Mesenchymal stem cell (in vitro differentiated cells and primary cell): Measurements from ENCODE around the gene IL12RB1.

ENCODE experiments used
- DNase-seq: peaks from one replicate; pipeline ENCODE4 v3.0.0-alpha.2; 2013
- H2AFZ ChIP-seq: one replicate; pipeline ENCODE4 v1.6.1; 2013; ENCODE audit warnings: low read depth, mild to moderate bottlenecking, control low read depth, inconsistent platforms, low read length, moderate library complexity
- H2AK5ac ChIP-seq: 2 replicates; pipeline ENCODE4 v1.6.1; 2013; ENCODE audit warnings: low read length, moderate library complexity, mild to moderate bottlenecking, inconsistent platforms; ENCODE audit not compliant: severe bottlenecking
- H2BK120ac ChIP-seq: one replicate; pipeline ENCODE4 v1.6.1; 2013; ENCODE audit warnings: low read depth, mild to moderate bottlenecking, inconsistent platforms, low read length, moderate library complexity
- H2BK12ac ChIP-seq, 2 experiments: one replicate each; pipeline ENCODE4 v1.6.1; 2013; ENCODE audit warnings: inconsistent platforms in 2 of 2, low read length in 2 of 2, mild to moderate bottlenecking in 2 of 2, moderate library complexity in 2 of 2, control low read depth in 1 of 2
- H2BK15ac ChIP-seq: one replicate; pipeline ENCODE4 v1.6.1; 2013; ENCODE audit warnings: mild to moderate bottlenecking, low read depth, inconsistent platforms; ENCODE audit not compliant: poor library complexity, severe bottlenecking
- H2BK5ac ChIP-seq: 2 replicates; pipeline ENCODE4 v1.6.1; 2013; ENCODE audit warnings: low read depth, mild to moderate bottlenecking, low read length, control low read depth, inconsistent platforms; ENCODE audit not compliant: poor library complexity, severe bottlenecking
- H3K14ac ChIP-seq, 2 experiments: one replicate each; pipeline ENCODE4 v1.6.1; 2013; ENCODE audit warnings: inconsistent platforms in 2 of 2, low read length in 2 of 2, control low read depth in 1 of 2, mild to moderate bottlenecking in 1 of 2, moderate library complexity in 1 of 2
- H3K18ac ChIP-seq, 2 experiments: one replicate each; pipeline ENCODE4 v1.6.1; 2013; ENCODE audit warnings: inconsistent platforms in 2 of 2, low read length in 2 of 2, control low read depth in 1 of 2, low read depth in 1 of 2, mild to moderate bottlenecking in 1 of 2
- H3K23ac ChIP-seq, 2 experiments: one replicate each; pipeline ENCODE4 v1.6.1; 2013; ENCODE audit warnings: inconsistent platforms in 2 of 2, low read length in 2 of 2, mild to moderate bottlenecking in 2 of 2, moderate library complexity in 2 of 2, control low read depth in 1 of 2
- H3K27ac ChIP-seq: 2 replicates; pipeline ENCODE4 v1.5.1; 2013; ENCODE audit warnings: mild to moderate bottlenecking, moderate library complexity, low read length, control low read depth, inconsistent platforms; ENCODE audit not compliant: poor library complexity, severe bottlenecking
- H3K27me3 ChIP-seq, 2 experiments: 2 replicates each; pipeline versions ENCODE4 v1.6.1 to v1.7.0; 2013; ENCODE audit warnings: low read length in 2 of 2, mild to moderate bottlenecking in 2 of 2, moderate library complexity in 2 of 2, control low read depth in 1 of 2, inconsistent platforms in 1 of 2; ENCODE audit not compliant: control insufficient read depth in 1 of 2, insufficient read depth in 1 of 2
- H3K36me3 ChIP-seq, 2 experiments: 2 replicates each; pipeline versions ENCODE4 v1.6.1 to v1.7.0; 2013; ENCODE audit warnings: low read length in 2 of 2, control low read depth in 1 of 2, inconsistent platforms in 1 of 2, low read depth in 1 of 2, mild to moderate bottlenecking in 1 of 2; ENCODE audit not compliant: insufficient read depth in 2 of 2, control insufficient read depth in 1 of 2
- H3K4ac ChIP-seq, 2 experiments: one replicate each; pipeline ENCODE4 v1.6.1; 2013; ENCODE audit warnings: inconsistent platforms in 2 of 2, low read length in 2 of 2, mild to moderate bottlenecking in 2 of 2, moderate library complexity in 2 of 2, control low read depth in 1 of 2, low read depth in 1 of 2
- H3K4me1 ChIP-seq: 2 replicates; pipeline ENCODE4 v1.6.1; 2013; ENCODE audit warnings: low read depth, low read length, control low read depth; ENCODE audit not compliant: control insufficient read depth, insufficient read depth
- H3K4me2 ChIP-seq: 2 replicates; pipeline ENCODE4 v1.6.1; 2013; ENCODE audit warnings: low read length, mild to moderate bottlenecking, inconsistent platforms; ENCODE audit not compliant: poor library complexity, severe bottlenecking
- H3K4me3 ChIP-seq, 2 experiments: 2 replicates each; pipeline versions ENCODE4 v1.5.1 to v1.7.0; 2013; ENCODE audit warnings: low read length in 2 of 2, mild to moderate bottlenecking in 2 of 2, control low read depth in 1 of 2, low read depth in 1 of 2; ENCODE audit not compliant: insufficient read depth in 1 of 2
- H3K79me1 ChIP-seq: replicated peaks from 2 replicates; pipeline ENCODE4 v1.6.1; 2013; ENCODE audit warnings: mild to moderate bottlenecking, control low read depth, low read length, inconsistent platforms; ENCODE audit not compliant: poor library complexity, severe bottlenecking
- H3K9ac ChIP-seq: 2 replicates; pipeline ENCODE4 v1.7.0; 2013; ENCODE audit warnings: mild to moderate bottlenecking, low read length, moderate library complexity
- H3K9me3 ChIP-seq: 2 replicates; pipeline ENCODE4 v1.7.0; 2013; ENCODE audit warnings: mild to moderate bottlenecking, low read length; ENCODE audit not compliant: control insufficient read depth
- H4K8ac ChIP-seq: one replicate; pipeline ENCODE4 v1.6.1; 2013; ENCODE audit warnings: inconsistent platforms, mild to moderate bottlenecking, low read length, moderate library complexity
- H4K91ac ChIP-seq: one replicate; pipeline ENCODE4 v1.6.1; 2013; ENCODE audit warnings: mild to moderate bottlenecking, low read length, inconsistent platforms
- WGBS: methylation state at CpG from one replicate; pipeline ENCODE4 v1.1.7; 2013; ENCODE audit warnings: mixed read lengths; 5-methylcytosine and 5-hydroxymethylcytosine counted together

IL12RB1 gene

DNA sequence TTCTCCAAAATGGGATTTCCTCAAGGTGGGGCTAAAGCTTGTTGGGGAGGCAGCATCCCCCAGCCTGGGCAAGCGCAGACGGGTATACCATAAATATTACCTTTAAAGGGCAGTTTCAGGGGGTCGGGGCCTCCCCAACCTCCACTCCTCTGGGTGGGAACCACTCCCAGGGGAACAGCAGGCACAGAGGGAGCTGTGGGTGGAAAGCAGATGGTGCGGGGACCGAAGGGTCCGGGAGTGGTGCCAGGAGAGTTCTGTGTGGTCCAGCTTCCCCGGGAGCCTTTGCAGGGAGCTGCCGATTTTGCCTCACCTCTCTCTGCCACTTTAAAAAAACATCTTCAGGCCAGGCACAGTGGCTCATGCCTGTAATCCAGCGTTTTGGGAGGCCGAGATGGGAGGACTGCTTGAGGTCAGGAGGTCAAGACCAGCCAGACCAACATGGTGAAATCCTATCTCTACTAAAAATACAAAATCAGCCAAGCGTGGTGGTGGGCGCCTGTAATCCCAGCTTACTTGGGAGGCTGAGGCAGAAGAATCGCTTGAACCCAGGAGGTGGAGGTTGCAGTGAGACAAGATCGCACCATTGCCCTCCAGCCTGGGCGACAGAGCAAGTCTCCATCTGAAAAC, 16.3 kb upstream of the IL12RB1 start:
- H4K8ac ChIP-seq = peak overlapping the region; percentile 59
- peaks cover 19% of the 10 kb centered on the region for H3K4me1 ChIP-seq
- no peak overlapping the region for H3K4ac ChIP-seq
- no peak overlapping the region for H3K14ac ChIP-seq
- H2AK5ac ChIP-seq = no peak overlapping the region
- H3K18ac ChIP-seq = no peak overlapping the region
- H2AFZ ChIP-seq = no peak overlapping the region
- no peaks in the 10 kb centered on the region for H3K79me1 ChIP-seq
- H3K27ac ChIP-seq = no peak overlapping the region
- no peak overlapping the region for H2BK5ac ChIP-seq
- peak overlapping the region; percentile 35 for H4K91ac ChIP-seq
- peak overlapping the region; percentile 48 for H2BK15ac ChIP-seq
- H3K4me2 ChIP-seq = no peak overlapping the region
- H3K36me3 ChIP-seq = no peaks in the 10 kb centered on the region
- no peak overlapping the region for H2BK12ac ChIP-seq
- WGBS = 89% methylated on average over 11 of the region's 15 CpGs
- H3K9me3 ChIP-seq = no peaks in the 10 kb centered on the region
- no peak overlapping the region for H3K23ac ChIP-seq
- no peak overlapping the region for H2BK120ac ChIP-seq
- no peak overlapping the region for H3K9ac ChIP-seq
- peaks cover 31 to 32% of the 10 kb centered on the region in 2 experiments for H3K27me3 ChIP-seq
- DNase-seq = no peak
- H3K4me3 ChIP-seq = no peak overlapping the region

DNA sequence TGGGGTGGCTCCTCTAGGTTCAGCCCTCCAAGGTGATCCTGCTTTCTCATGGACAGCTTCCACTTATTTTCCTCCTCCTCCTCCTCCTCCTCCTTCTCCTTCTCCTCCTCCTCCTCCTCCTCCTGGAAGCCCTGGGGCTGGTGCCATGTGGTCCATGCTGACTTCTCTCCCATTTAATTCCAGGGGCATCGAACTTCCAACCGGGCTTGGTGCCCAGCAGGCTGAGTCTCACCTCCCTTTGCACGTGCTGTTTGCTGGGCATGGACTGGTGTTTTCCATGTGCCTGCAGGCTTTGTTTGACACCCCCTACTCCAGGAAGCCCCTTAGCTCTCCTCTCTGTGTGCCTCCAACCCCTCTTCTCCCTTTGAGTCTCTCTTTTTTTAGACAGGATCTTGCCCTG, 14.5 kb upstream of the IL12RB1 start:
- Histone ChIP-seq H3K4ac (no peak overlapping the region), H2AFZ (no peak overlapping the region), H3K4me1 (peaks cover 23% of the 10 kb centered on the region)

DNA sequence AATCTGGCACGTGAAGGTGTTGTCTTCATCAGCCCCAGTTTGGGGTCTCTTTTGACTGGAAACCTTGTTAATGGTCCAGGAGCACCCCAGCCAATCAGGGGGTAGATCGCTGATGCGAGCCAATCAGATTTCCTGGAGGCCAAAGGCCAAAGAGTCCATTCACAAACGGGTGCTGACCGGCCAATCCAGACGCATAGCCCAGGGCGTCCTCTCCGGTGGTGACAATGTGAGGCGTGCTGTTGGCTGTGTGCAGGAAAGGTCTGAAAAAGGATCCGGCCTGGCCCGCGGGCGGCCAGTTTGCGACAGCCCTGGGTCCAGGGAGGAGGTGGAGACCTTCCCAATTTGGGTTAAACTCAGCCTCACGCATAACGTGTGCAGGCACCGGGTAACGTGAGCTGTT, 14.0 kb upstream of the IL12RB1 start:
- WGBS = 51% methylated on average over 18 of the region's 18 CpGs
- DNase-seq = no peak
- no peak overlapping the region for H2BK5ac ChIP-seq
- H3K4ac ChIP-seq = no peak overlapping the region
- peaks cover 23% of the 10 kb centered on the region for H3K4me1 ChIP-seq
- H3K9me3 ChIP-seq = no peaks in the 10 kb centered on the region
- H3K4me3 ChIP-seq = no peak overlapping the region
- H3K18ac ChIP-seq = no peak overlapping the region
- no peak overlapping the region for H3K9ac ChIP-seq
- H3K4me2 ChIP-seq = no peak overlapping the region
- no peak overlapping the region for H2BK15ac ChIP-seq
- H3K23ac ChIP-seq = no peak overlapping the region
- H2BK12ac ChIP-seq = no peak overlapping the region
- H4K91ac ChIP-seq = no peak overlapping the region
- H3K14ac ChIP-seq = no peak overlapping the region
- H2AK5ac ChIP-seq = no peak overlapping the region
- no peak overlapping the region for H4K8ac ChIP-seq
- peaks cover 34 to 37% of the 10 kb centered on the region in 2 experiments for H3K27me3 ChIP-seq
- H2AFZ ChIP-seq = no peak overlapping the region
- H3K27ac ChIP-seq = no peak overlapping the region
- no peak overlapping the region for H2BK120ac ChIP-seq
- H3K79me1 ChIP-seq = no peaks in the 10 kb centered on the region
- no peaks in the 10 kb centered on the region for H3K36me3 ChIP-seq

More for the DNA sequence above, 14.5 kb upstream of the IL12RB1 start:
- H3K9ac ChIP-seq = no peak overlapping the region
- H2BK120ac ChIP-seq = no peak overlapping the region
- H2BK12ac ChIP-seq = no peak overlapping the region
- no peaks in the 10 kb centered on the region for H3K36me3 ChIP-seq
- no peak overlapping the region for H4K8ac ChIP-seq
- DNase-seq = no peak
- no peaks in the 10 kb centered on the region for H3K79me1 ChIP-seq
- no peak overlapping the region for H3K27ac ChIP-seq
- H3K23ac ChIP-seq = no peak overlapping the region
- no peak overlapping the region for H2AK5ac ChIP-seq
- no peak overlapping the region for H3K4me3 ChIP-seq
- H3K4me2 ChIP-seq = no peak overlapping the region
- no peak overlapping the region for H4K91ac ChIP-seq
- WGBS = 85% methylated on average over 3 of the region's 3 CpGs
- no peak overlapping the region for H2BK5ac ChIP-seq
- no peak overlapping the region for H3K14ac ChIP-seq
- no peak overlapping the region for H3K18ac ChIP-seq
- peaks cover 34 to 35% of the 10 kb centered on the region in 2 experiments for H3K27me3 ChIP-seq
- no peak overlapping the region for H2BK15ac ChIP-seq
- no peaks in the 10 kb centered on the region for H3K9me3 ChIP-seq

DNA sequence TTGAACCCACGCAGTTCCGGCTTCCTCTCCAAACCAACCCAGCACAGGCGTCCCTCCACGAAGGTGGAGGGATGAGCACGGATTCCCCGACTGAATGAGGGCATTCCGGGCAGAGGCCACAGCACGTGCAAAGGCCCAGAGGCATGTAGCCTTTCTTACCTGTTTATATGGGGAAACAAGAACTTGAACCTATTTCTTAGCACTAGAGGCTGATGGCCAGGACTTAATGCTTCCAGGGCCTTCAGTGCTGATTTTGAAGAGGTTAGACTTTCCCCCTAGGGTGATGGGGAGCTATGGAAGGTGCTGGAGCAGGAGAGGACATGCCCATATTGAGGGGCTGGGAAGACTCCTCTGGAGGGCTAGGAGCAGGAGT, 12.9 kb upstream of the IL12RB1 start:
- WGBS = 96% methylated on average over 8 of the region's 8 CpGs
- Histone ChIP-seq H3K9ac (no peak overlapping the region), H2BK5ac (no peak overlapping the region), H3K27ac (no peak overlapping the region), H3K27me3 (peaks cover 34 to 41% of the 10 kb centered on the region in 2 experiments), H3K14ac (no peak overlapping the region), H4K91ac (peak overlapping the region; percentile 12), H2BK15ac (no peak overlapping the region), H2AK5ac (no peak overlapping the region), H3K36me3 (no peaks in the 10 kb centered on the region), H3K4me2 (no peak overlapping the region), H3K9me3 (no peaks in the 10 kb centered on the region), H2BK12ac (no peak overlapping the region), H4K8ac (no peak overlapping the region), H3K18ac (no peak overlapping the region), H3K4me3 (no peak overlapping the region), H3K4ac (no peak overlapping the region), H2BK120ac (no peak overlapping the region), H3K4me1 (peaks cover 22% of the 10 kb centered on the region), H3K79me1 (no peaks in the 10 kb centered on the region), H3K23ac (no peak overlapping the region), H2AFZ (no peak overlapping the region)
- DNase-seq = no peak
